HG03342 (cell line): ENCODE results near the gene SYT2.
"Not testable (repeated sequence)": the region's sequence is repeated elsewhere in the genome, so short reads cannot be mapped to it uniquely, and the experiment has no call there.

Experiments
- ATAC-seq: cut with Tn5 transposase; IDR thresholded peaks from one replicate; pipeline ENCODE4 v1.9.1; 2021; ENCODE audit warnings: mild to moderate bottlenecking, moderate library complexity; ENCODE audit not compliant: unreplicated experiment

SYT2 gene

DNA sequence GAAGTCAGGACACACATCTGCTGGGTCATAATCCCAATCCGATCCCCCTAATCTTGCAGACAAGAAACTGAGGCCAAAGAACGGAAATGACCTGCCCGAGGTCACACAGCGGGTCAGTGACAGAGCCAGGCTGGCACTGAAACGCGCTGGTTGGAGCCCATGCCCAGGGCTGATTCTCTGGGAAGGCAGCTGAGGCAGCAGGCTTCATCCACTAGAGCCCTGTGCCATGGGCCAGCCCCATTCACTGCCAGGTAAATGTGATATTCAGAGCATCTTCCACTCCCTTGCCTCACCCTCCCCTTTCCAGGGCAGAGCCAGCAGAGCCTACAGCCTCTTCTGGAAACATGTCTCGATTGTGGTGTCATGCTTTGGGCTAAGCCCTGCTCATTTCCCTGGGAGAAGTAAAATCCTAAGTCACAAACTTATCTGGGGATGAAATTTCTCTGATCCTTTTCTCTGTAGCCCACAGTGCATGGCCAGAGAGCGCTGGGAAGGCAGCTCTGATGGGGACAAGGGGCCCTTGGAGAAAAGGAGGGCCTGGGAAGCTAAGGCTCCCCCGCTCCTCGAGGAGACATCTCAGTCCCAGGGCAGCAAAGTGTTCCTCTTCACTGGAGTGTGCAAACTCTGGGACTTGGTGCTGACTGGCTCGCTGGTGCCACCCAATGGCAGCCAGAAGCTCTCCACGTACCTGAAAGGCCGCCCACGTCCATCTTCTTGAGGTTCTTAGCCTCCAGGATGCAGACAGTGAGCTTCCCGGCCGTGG is 110.4 kb downstream of the SYT2 start:
- no peak for ATAC-seq

DNA sequence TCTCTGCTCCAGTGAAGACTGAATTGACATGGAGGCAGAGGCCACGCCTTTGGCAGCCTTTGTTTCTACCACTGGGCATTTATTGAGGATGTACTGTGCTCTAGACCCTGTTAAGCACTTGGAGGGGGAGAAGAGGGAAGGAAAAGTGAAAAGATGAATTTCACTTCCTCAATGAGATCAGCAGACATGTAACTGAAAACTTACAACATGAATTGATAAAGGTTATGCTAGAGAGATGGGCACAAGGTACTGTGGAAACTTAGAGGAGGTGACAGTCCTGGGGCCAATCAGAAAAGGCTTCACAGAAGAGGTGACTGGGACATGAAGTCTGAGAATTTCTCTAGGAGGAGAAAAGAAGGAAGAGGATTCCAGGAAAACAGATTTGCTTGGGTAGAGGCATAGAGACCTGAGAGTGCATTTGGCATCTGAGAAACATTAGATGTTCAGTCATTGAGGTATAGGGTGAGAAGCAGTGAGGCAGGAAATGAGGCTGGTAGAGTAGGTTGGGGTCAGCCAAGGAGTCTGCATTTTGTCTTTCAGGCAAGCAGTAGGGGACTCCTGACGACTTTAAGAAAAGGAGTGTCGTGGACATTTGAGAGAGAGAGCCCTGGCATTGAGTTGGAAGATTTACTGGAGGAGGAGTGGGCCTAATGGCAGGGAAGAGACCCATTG is 113.0 kb downstream of the SYT2 start:
- ATAC-seq: no peak

DNA sequence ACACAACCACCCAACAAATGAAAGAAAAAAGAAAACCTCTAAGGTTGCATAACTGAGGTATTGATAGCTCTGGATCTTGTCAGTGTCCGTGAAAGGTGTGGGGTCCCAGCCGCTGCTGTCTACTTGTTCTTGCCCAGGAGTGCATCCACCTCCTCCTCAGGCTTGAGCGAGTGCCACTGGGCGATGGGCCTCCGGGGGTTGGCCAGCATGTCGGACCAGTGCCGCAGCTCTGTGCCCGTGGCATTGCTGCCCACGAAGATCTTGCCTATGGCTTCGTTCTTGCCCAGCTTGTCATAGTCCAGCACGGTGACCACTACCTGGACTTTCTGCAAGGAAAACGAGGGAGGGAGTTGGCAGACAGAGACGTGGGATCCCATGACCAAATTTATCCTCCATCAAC is 113.6 kb downstream of the SYT2 start:
- ATAC-seq: no peak

DNA sequence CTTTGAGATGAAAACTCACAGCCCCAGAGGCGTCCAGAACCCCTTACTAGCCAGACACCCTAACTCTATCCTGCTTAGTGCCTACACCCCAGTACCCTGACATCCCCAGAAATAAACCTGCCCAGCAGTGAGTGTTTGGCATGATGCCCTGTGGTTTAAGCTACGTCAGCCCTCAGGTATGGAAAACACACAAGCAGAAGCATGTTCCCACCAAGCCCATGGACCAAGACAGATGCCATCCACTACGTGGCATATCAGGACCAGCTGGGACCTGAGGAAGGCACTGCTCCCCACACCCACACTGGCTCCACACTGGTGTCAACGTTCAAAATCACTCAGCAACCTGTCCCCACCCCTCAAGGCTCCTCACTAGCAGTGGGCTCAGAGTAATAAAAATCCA is 116.4 kb downstream of the SYT2 start:
- no peak for ATAC-seq

DNA sequence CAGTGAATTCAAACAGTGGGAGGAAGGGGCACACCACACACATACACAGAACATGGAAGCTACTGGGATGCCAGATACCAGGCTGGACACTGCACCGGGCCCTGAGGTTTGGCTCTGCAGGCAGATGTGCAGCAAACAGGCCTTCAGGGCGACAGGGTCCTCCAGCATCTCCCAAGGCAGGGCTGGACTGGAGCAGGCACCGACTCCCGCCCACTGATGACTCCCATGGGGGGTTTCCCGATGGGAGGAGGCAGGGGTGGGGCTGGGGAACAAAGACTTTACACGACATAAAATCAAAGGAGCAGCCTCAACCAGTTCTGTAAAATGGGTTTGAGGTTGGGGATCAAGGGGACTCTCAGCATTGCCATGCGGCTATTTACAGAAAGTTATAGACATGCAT is 118.1 kb downstream of the SYT2 start:
- no peak for ATAC-seq

DNA sequence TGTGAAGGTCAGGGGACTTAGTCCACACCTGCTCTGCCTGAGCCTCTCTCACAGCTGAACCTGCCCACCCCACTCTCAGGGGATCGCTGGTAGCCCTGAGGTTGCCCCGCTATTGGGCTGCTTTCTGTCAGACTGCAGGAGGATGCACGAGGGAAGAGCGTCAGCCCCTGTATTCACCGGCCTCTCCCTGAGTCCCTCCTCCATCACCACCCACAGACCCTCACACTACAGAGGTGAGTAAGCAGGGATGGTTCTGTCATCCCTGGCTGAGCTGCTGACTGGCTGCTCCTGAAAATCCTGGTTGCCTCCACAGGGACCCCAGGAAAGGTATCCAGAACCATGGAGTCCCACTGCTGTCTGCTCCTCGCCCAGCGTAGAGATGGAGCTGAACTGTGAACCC is 118.7 kb downstream of the SYT2 start:
- ATAC-seq: no peak

- no peak for ATAC-seq
Observed at GRCh38 chr1:202590975-202591411, 119.3 kb downstream of the SYT2 start.

- no peak for ATAC-seq
Observed at GRCh38 chr1:202590126-202590525, 120.1 kb downstream of the SYT2 start.

DNA sequence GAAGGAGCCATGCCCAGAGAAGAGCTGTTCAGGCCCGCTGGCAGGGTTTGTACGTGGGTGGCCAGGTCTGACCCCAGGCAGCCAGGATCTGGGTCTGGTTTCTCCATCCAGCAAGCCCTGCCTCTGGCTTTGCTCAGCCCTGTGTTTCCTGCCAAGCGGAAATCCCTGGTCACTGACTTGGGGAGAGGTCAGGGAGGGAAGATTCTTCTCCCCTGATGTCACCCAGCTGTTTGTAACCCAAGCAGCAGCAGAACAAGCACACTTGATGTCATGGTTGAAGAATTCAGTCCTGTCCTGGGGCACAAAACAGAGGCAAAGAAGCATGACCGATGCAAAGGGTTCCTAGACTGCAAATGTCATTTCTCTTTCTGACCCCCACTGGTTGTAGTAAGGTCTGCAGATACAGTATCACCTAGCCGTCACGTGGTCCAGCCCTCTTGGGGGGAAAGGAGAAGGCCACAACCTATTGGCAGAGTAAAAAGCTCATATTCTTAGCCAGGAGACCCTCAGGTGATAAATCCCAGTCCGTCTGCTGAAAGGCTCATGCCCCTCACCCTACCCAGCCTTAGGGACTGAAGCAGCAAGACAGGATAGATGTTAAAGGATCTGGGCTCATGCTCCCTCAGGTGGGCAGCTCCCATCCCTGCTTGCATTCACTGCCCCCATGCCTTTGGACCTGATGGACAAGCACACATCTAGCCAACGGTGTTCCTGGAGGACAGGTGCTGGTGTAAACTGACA is 120.9 kb downstream of the SYT2 start:
- no peak for ATAC-seq

DNA sequence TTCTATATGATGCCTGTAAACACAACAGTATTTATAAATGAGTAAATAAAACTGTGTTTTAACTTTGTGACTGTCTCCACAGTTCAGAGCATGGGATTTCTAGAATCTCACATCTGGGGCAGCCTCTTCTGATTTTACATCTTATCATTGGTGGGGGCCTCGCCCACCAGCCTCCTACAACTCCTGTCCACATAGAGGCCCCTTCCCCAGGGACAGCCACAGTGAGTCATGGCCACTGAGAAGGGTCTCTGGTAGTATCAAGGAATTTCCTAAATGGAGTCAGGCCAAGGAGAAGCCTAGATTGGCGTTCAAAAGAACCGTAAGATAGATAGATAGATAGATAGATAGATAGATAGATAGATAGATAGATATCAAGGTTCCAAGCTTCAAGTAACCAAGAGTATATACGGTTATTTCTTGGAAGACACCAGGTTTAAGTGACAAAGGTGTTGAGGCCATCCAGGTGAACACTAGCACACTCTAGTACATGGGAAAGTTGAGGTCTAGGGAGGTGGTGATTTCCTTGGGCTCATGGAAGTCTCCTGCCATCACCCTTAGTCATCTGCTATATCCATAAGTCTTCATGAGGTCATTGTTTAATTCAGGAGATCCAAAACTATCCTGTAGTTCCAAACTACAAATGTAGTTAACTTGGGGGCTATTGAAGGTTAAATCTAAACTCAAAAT is 121.6 kb downstream of the SYT2 start:
- no peak for ATAC-seq

DNA sequence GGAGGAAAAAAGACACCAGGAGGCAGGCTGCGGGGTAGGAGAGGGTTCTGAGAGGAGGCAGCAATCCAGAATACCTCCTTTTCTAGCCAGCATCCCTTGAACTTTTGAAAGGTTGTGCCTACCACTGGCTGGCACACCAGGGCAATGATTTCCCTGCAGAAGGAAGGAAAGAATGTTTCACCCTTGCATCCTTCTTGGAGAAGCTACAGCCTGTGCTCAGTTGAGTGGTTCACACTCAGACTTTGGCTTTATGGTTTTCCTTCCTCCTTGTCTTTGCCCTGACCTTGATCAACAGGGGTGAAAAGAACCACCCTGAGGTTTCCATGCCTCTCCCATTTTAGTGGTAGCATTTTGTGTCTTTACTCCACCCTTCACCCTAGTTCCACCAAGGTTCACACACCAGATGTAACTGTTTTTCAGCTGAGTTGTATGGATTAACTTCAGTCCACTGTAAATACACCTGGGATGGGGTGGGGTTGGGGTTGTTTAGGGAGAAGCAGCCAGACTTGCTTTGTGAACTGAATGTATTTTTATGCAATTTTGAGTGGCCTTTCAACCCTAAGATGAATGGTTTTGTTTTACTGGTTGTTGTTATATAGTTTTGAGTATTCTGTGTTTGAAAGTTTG is 122.3 kb downstream of the SYT2 start:
- ATAC-seq: no peak

GRCh38 chr1:202586871-202587270 is 123.4 kb downstream of the SYT2 start:
- ATAC-seq: no peak

- no peak for ATAC-seq
Observed at GRCh38 chr1:202586018-202586821, 124.0 kb downstream of the SYT2 start.

GRCh38 chr1:202585590-202585933 is 124.7 kb downstream of the SYT2 start:
- no peak for ATAC-seq

- ATAC-seq: no peak
Observed at GRCh38 chr1:202584707-202585589, 125.3 kb downstream of the SYT2 start.

GRCh38 chr1:202582350-202582749 is 127.9 kb downstream of the SYT2 start:
- ATAC-seq: not testable (repeated sequence)

GRCh38 chr1:202580619-202581018 is 129.6 kb downstream of the SYT2 start:
- ATAC-seq: no peak

- ATAC-seq: no peak
Observed at GRCh38 chr1:202579806-202580205, 130.4 kb downstream of the SYT2 start.

- ATAC-seq: no peak
Observed at GRCh38 chr1:202578565-202578964, 131.7 kb downstream of the SYT2 start.
